HepG2 (cell line): Measurements from ENCODE around the gene COL5A1. TPM values are rescaled to one million over a fixed set of nuclear protein-coding genes. Genes with fewer than 3 reads are reported as not detected.

Source experiments
- ATAC-seq: fragments of 200-7000 bp; cut with Tn5 transposase; 3 replicates; pipeline ENCODE4 v1.9.1; 2020; ENCODE audit warnings: mild to moderate bottlenecking, moderate library complexity
- BruUV-seq: library from RNA; stranded (reverse); fragments of 400-500 nt; replicated peaks from 2 replicates; lab custom pipeline; 2021; lab: Mats Ljungman, UMichigan
- CTCF ChIA-PET: fragments of 300-600 bp; formaldehyde crosslinking; extraction: SDS; loops from one replicate; lab custom pipeline; 2021; ENCODE audit warnings: low total read pairs, inconsistent platforms, low intra/inter-chr PET ratio; lab: Yijun Ruan, JAX
- POLR2A ChIA-PET: fragments of 350-600 bp; sonication (Branson Sonifier 250); formaldehyde crosslinking; loops from one replicate; lab custom pipeline; 2020; ENCODE audit warnings: antibody characterized with exemption, inconsistent platforms; lab: Yijun Ruan, JAX
- DNase-seq: peaks from one replicate; pipeline ENCODE4 v3.0.0-alpha.2; 2015; ENCODE audit warnings: low spot score
- FAIRE-seq: peaks from 3 replicates; lab custom pipeline; 2011; peaks lifted over from hg19 to GRCh38; lab: Jason Lieb, UNC
- H2AFZ ChIP-seq: one replicate; pipeline ENCODE4 v1.6.1; 2011; ENCODE audit warnings: low read length, inconsistent platforms
- H3K27ac ChIP-seq: fragments of 300-600 bp; 3 replicates; pipeline ENCODE4 v1.8.0; 2011; ENCODE audit warnings: mixed run types, mild to moderate bottlenecking, mixed read lengths, low read length, inconsistent platforms; ENCODE audit not compliant: insufficient read depth; ENCODE audit errors: extremely low read length
- H3K27me3 ChIP-seq, 2 experiments: fragments of 200-600 bp in 1 of 2; 2 replicates in 1 of 2; 3 replicates in 1 of 2; pipeline versions ENCODE4 v1.6.0 to v1.8.0; 2011; ENCODE audit warnings: low read length in 2 of 2, mild to moderate bottlenecking in 2 of 2, moderate library complexity in 2 of 2, inconsistent platforms in 1 of 2; ENCODE audit not compliant: insufficient read depth in 2 of 2, control insufficient read depth in 1 of 2
- H3K36me3 ChIP-seq, 2 experiments: fragments of 200-600 bp in 1 of 2; replicated peaks in 1 of 2; 2 replicates in 1 of 2; 3 replicates in 1 of 2; pipeline versions ENCODE4 v1.5.1 to v1.8.0; 2011; ENCODE audit warnings: low read length in 2 of 2, inconsistent platforms in 1 of 2; ENCODE audit not compliant: insufficient read depth in 2 of 2, control insufficient read depth in 1 of 2
- H3K4me1 ChIP-seq: 2 replicates; pipeline ENCODE4 v1.5.1; 2012; ENCODE audit warnings: low read length, inconsistent platforms; ENCODE audit not compliant: insufficient read depth
- H3K4me2 ChIP-seq: 2 replicates; pipeline ENCODE4 v1.6.0; 2011; ENCODE audit warnings: low read depth, low read length, inconsistent platforms
- H3K4me3 ChIP-seq, 3 experiments: fragments of 200-600 bp in 1 of 3; sonication (generic), shearing (Covaris generic) in 1 of 3; replicated peaks in 1 of 3; 2 replicates each; pipeline ENCODE4 v1.5.1; 2011 to 2016; ENCODE audit warnings: low read length in 3 of 3, inconsistent platforms in 2 of 3, low read depth in 2 of 3, mild to moderate bottlenecking in 2 of 3, control low read depth in 1 of 3, mixed read lengths in 1 of 3; ENCODE audit not compliant: insufficient read depth in 1 of 3
- H3K79me2 ChIP-seq: one replicate; pipeline ENCODE4 v1.6.1; 2011; ENCODE audit warnings: low read length, inconsistent platforms; ENCODE audit not compliant: insufficient read depth
- H3K9ac ChIP-seq: 2 replicates; pipeline ENCODE4 v1.6.0; 2011; ENCODE audit warnings: mild to moderate bottlenecking, low read depth, low read length, inconsistent platforms; ENCODE audit not compliant: insufficient read depth
- H3K9me3 ChIP-seq: 2 replicates; pipeline ENCODE4 v1.5.1; 2012; ENCODE audit warnings: mild to moderate bottlenecking, low read length
- H4K20me1 ChIP-seq: 2 replicates; pipeline ENCODE4 v1.6.0; 2011; ENCODE audit warnings: inconsistent platforms, mild to moderate bottlenecking, low read length, moderate library complexity; ENCODE audit not compliant: insufficient read depth
- CSRNP2 ChIP-seq: sonication (generic); formaldehyde crosslinking; conservative IDR thresholded peaks from 2 replicates; pipeline ENCODE4 v1.8.0; 2022; ENCODE audit warnings: low read depth, missing genetic modification reagents
- HOXA7 ChIP-seq: sonication (generic); formaldehyde crosslinking; IDR thresholded peaks from 2 replicates; pipeline ENCODE4 v1.8.1; 2022; ENCODE audit warnings: mild to moderate bottlenecking, missing genetic modification reagents, moderate library complexity
- NR2C2 ChIP-seq: sonication (generic); formaldehyde crosslinking; IDR thresholded peaks from 2 replicates; pipeline ENCODE4 v1.4.0; 2020; ENCODE audit warnings: missing genetic modification reagents, mild to moderate bottlenecking, moderate library complexity, borderline replicate concordance
- PHF20 ChIP-seq: sonication (generic); formaldehyde crosslinking; IDR thresholded peaks from 2 replicates; pipeline ENCODE4 v1.5.0; 2020; ENCODE audit warnings: mild to moderate bottlenecking, missing genetic modification reagents
- TFAP4 ChIP-seq: sonication (generic); IDR thresholded peaks from 2 replicates; pipeline ENCODE4 v1.6.1; 2016; ENCODE audit warnings: low read depth, borderline replicate concordance
- ZFP91 ChIP-seq: sonication (generic); formaldehyde crosslinking; IDR thresholded peaks from 2 replicates; pipeline ENCODE4 v1.9.0; 2022; ENCODE audit warnings: missing genetic modification reagents, mild to moderate bottlenecking, borderline replicate concordance
- ZNF441 ChIP-seq: sonication (generic); formaldehyde crosslinking; IDR thresholded peaks from 2 replicates; pipeline ENCODE4 v1.7.0; 2021; ENCODE audit warnings: missing genetic modification reagents, borderline replicate concordance
- ZNF704 ChIP-seq: sonication (generic); formaldehyde crosslinking; IDR thresholded peaks from 2 replicates; pipeline ENCODE4 v1.8.1; 2023; ENCODE audit warnings: mild to moderate bottlenecking, inconsistent platforms, moderate library complexity, missing genetic modification reagents, borderline replicate concordance
- ZNF737 ChIP-seq: sonication (generic); formaldehyde crosslinking; IDR thresholded peaks from 2 replicates; pipeline ENCODE4 v1.5.0; 2020; ENCODE audit warnings: missing genetic modification reagents, mild to moderate bottlenecking, borderline replicate concordance
- ZNF773 ChIP-seq: sonication (generic); formaldehyde crosslinking; IDR thresholded peaks from 2 replicates; pipeline ENCODE4 v1.4.0; 2020; ENCODE audit warnings: missing genetic modification reagents, borderline replicate concordance
- ZNF782 ChIP-seq: sonication (generic); formaldehyde crosslinking; IDR thresholded peaks from 2 replicates; pipeline ENCODE4 v1.4.0; 2020; ENCODE audit warnings: missing genetic modification reagents, mild to moderate bottlenecking, borderline replicate concordance
- WGBS: methylation state at CpG from one replicate; pipeline ENCODE4 v1.1.6; 2017; ENCODE audit warnings: low lambda C conversion rate; 5-methylcytosine and 5-hydroxymethylcytosine counted together
- in situ Hi-C: cut with HindIII; loops from 2 replicates; pipeline ENCODE4 v1.10.0; 2017; ENCODE audit warnings: low pct_unique_long_range_greater_than_20kb; ENCODE audit not compliant: extremely low pct_ligation_motif_present
- intact Hi-C: fragments of 100-400 bp; cut with micrococcal nuclease; formaldehyde crosslinking; loops from one replicate; pipeline ENCODE4 v1.10.0; 2022; ENCODE audit not compliant: unreplicated experiment
- polyA plus RNA-seq, 8 experiments: library from polyadenylated mRNA; depleted of rRNA in 3 of 8; stranded (reverse) in 7 of 8; unstranded in 1 of 8; fragments of >200 nt; fragmentation: Illumina TruSeq in 4 of 8; extraction: Trizol in 4 of 8; gene quantifications; 2 replicates each; pipeline versions ENCODE4 v1.2.1 to v1.2.3, GENCODE V29; 2011 to 2016; ENCODE audit warnings: low read depth in 4 of 8, missing spikeins in 1 of 8, mixed read lengths in 1 of 8; ENCODE audit not compliant: insufficient read depth in 1 of 8
- total RNA-seq, 5 experiments: library from RNA; depleted of rRNA; stranded (reverse); fragments of >200 nt; fragmentation: Illumina TruSeq; extraction: Trizol; gene quantifications; 2 replicates each; pipeline ENCODE4 v1.2.3, GENCODE V29; 2016; ENCODE audit warnings: low read depth in 1 of 5

COL5A1 gene
- total and polyA plus RNA-seq, 2 of the 13 experiments (the other 11 are each of a cell fraction or from before 2014, with no cell fraction given): not detected

- no peaks in the 10 kb centered on the region for H3K36me3 ChIP-seq
- POLR2A ChIA-PET: no interaction called here
- intact Hi-C loops: no loop called here
- no peak for ATAC-seq
- no peak overlapping the region for H2AFZ ChIP-seq
- H3K27ac ChIP-seq: no peak overlapping the region
- no TSS peak for BruUV-seq
- FAIRE-seq: no peak
- no peaks in the 10 kb centered on the region for H3K4me1 ChIP-seq
- no peak overlapping the region for H3K9ac ChIP-seq
- peaks cover 2 to 23% of the 10 kb centered on the region in 2 experiments; a peak in 3 of 5 replicates for H3K27me3 ChIP-seq
- H3K4me2 ChIP-seq: no peak overlapping the region
- in situ Hi-C loops: no loop called here
- TF ChIP-seq HOXA7 (CRISPR knock-in tag): no peak
- TF ChIP-seq ZFP91: no peak
- no peak for TF ChIP-seq PHF20 (CRISPR knock-in tag)
- no peak for TF ChIP-seq ZNF773 (CRISPR knock-in tag)
- no peak overlapping the region for H3K4me3 ChIP-seq
- H3K9me3 ChIP-seq: no peaks in the 10 kb centered on the region
- DNase-seq: no peak
- H3K79me2 ChIP-seq: no peaks in the 10 kb centered on the region
- 53% methylated on average over 6 of the region's 28 CpGs for WGBS
- CTCF ChIA-PET: no interaction called here
- H4K20me1 ChIP-seq: no peaks in the 10 kb centered on the region; the same call in 1 of the 2 replicates
These were observed 222.6 kb downstream of the COL5A1 start for GRCh38 chr9:134863941-134864820.

GRCh38 chr9:134864821-134865190 lies 223.2 kb downstream of the COL5A1 start:
- 61% methylated on average over 8 of the region's 13 CpGs for WGBS
- BruUV-seq: no TSS peak
- POLR2A ChIA-PET: no interaction called here
- intact Hi-C loops (no loop called here), in situ Hi-C loops (no loop called here)
- ATAC-seq (no peak), DNase-seq (no peak), FAIRE-seq (no peak)
- no peaks in the 10 kb centered on the region for H3K9me3 ChIP-seq
- peaks cover 2 to 27% of the 10 kb centered on the region in 2 experiments; a peak in 3 of 5 replicates for H3K27me3 ChIP-seq
- no peak overlapping the region for H3K4me2 ChIP-seq
- H3K4me1 ChIP-seq: no peaks in the 10 kb centered on the region
- no peak overlapping the region for H3K27ac ChIP-seq
- H3K79me2 ChIP-seq: no peaks in the 10 kb centered on the region
- H3K36me3 ChIP-seq: no peaks in the 10 kb centered on the region
- H4K20me1 ChIP-seq: no peaks in the 10 kb centered on the region; the same call in 1 of the 2 replicates
- H2AFZ ChIP-seq: no peak overlapping the region
- CTCF ChIA-PET: no interaction called here
- no peak overlapping the region for H3K4me3 ChIP-seq
- H3K9ac ChIP-seq: no peak overlapping the region
- no peak for TF ChIP-seq NR2C2 (CRISPR knock-in tag)
- TF ChIP-seq CSRNP2 (CRISPR knock-in tag): no peak
- no peak for TF ChIP-seq TFAP4
- TF ChIP-seq ZNF704 (CRISPR knock-in tag): no peak
- TF ChIP-seq ZNF737 (CRISPR knock-in tag): no peak
- TF ChIP-seq ZNF782 (CRISPR knock-in tag): no peak
- TF ChIP-seq ZNF441 (CRISPR knock-in tag): no peak
